NCI-H146 (cell line): ENCODE data around the gene HMG20A.
A peak's percentile ranks its signal among the peaks of the same experiment; 100 is the strongest.

Experiments
- DNase-seq: peaks from one replicate; lab custom pipeline; 2025; lab: John Stamatoyannopoulos, UW

HMG20A gene

GRCh38 chr15:77499087-77499760 lies 78.5 kb downstream of the HMG20A start:
- no peak for DNase-seq

- DNase-seq: no peak
These were observed 80.3 kb downstream of the HMG20A start for GRCh38 chr15:77500989-77501388.

- no peak for DNase-seq
These were observed 81.8 kb downstream of the HMG20A start for GRCh38 chr15:77502379-77503095.

GRCh38 chr15:77503240-77503639 lies 82.6 kb downstream of the HMG20A start:
- DNase-seq: no peak

GRCh38 chr15:77503764-77504163 lies 83.1 kb downstream of the HMG20A start:
- peak; percentile 43 for DNase-seq

- DNase-seq: peak; percentile 85
These were observed 83.6 kb downstream of the HMG20A start for GRCh38 chr15:77504306-77504705.

GRCh38 chr15:77504871-77505270 lies 84.2 kb downstream of the HMG20A start:
- no peak for DNase-seq

GRCh38 chr15:77505556-77505955 lies 84.9 kb downstream of the HMG20A start:
- no peak for DNase-seq

GRCh38 chr15:77506311-77507142 lies 85.8 kb downstream of the HMG20A start:
- no peak for DNase-seq

GRCh38 chr15:77507143-77507897 lies 86.6 kb downstream of the HMG20A start:
- no peak for DNase-seq

GRCh38 chr15:77507911-77508310 lies 87.2 kb downstream of the HMG20A start:
- no peak for DNase-seq

- no peak for DNase-seq
These were observed 88.0 kb downstream of the HMG20A start for GRCh38 chr15:77508541-77509243.

- DNase-seq: no peak
These were observed 89.7 kb downstream of the HMG20A start for GRCh38 chr15:77510066-77511057.

GRCh38 chr15:77511869-77512268 lies 91.2 kb downstream of the HMG20A start:
- no peak for DNase-seq

- no peak for DNase-seq
These were observed 92.5 kb downstream of the HMG20A start for GRCh38 chr15:77513226-77513625.

GRCh38 chr15:77514641-77515402 lies 94.1 kb downstream of the HMG20A start:
- no peak for DNase-seq

- no peak for DNase-seq
These were observed 94.9 kb downstream of the HMG20A start for GRCh38 chr15:77515613-77516012.

- no peak for DNase-seq
These were observed 95.4 kb downstream of the HMG20A start for GRCh38 chr15:77516076-77516475.

GRCh38 chr15:77516786-77517185 lies 96.1 kb downstream of the HMG20A start:
- no peak for DNase-seq
